ENCODE measurements around the gene PTPN20. TPM values are rescaled to one million over a fixed set of nuclear protein-coding genes. Genes with fewer than 3 reads are reported as not detected.

PTPN20 gene
- total RNA-seq, 1 donor from 2014 or later = not detected

GRCh38 chr10:47033081-47033480, 121.9 kb downstream of the PTPN20 start:
- peaks cover 9% of the 10 kb centered on the region for H3K27me3 Mint-ChIP-seq (ENCODE audit: unreplicated experiment)
- TF ChIP-seq CTCF (IDR thresholded peaks at IDR 0.05) = no peak
- no peak for DNase-seq (ENCODE audit: extremely low spot score, unreplicated experiment)
- H3K4me3 Mint-ChIP-seq (ENCODE audit: unreplicated experiment) = no peak overlapping the region
- H3K36me3 Mint-ChIP-seq (ENCODE audit: unreplicated experiment) = no peaks in the 10 kb centered on the region
- no peaks in the 10 kb centered on the region for H3K4me1 Mint-ChIP-seq (ENCODE audit: unreplicated experiment)
- no peaks in the 10 kb centered on the region for H3K9me3 Mint-ChIP-seq (ENCODE audit: unreplicated experiment)
- no peak overlapping the region for H3K27ac Mint-ChIP-seq (ENCODE audit: unreplicated experiment)

- Mint-ChIP-seq H3K9me3 (ENCODE audit: unreplicated experiment) (no peaks in the 10 kb centered on the region), H3K4me1 (ENCODE audit: unreplicated experiment) (no peaks in the 10 kb centered on the region), H3K27me3 (ENCODE audit: unreplicated experiment) (peaks cover 9% of the 10 kb centered on the region), H3K27ac (ENCODE audit: unreplicated experiment) (no peak overlapping the region), H3K4me3 (ENCODE audit: unreplicated experiment) (no peak overlapping the region), H3K36me3 (ENCODE audit: unreplicated experiment) (no peaks in the 10 kb centered on the region)
- no peak for DNase-seq (ENCODE audit: extremely low spot score, unreplicated experiment)
- TF ChIP-seq CTCF (IDR thresholded peaks at IDR 0.05) = no peak
These were observed 122.5 kb downstream of the PTPN20 start for GRCh38 chr10:47033541-47034270.

- no peaks in the 10 kb centered on the region for H3K36me3 Mint-ChIP-seq (ENCODE audit: unreplicated experiment)
- DNase-seq (ENCODE audit: extremely low spot score, unreplicated experiment) = no peak
- no peak overlapping the region for H3K27ac Mint-ChIP-seq (ENCODE audit: unreplicated experiment)
- H3K4me1 Mint-ChIP-seq (ENCODE audit: unreplicated experiment) = no peaks in the 10 kb centered on the region
- peaks cover 13% of the 10 kb centered on the region for H3K27me3 Mint-ChIP-seq (ENCODE audit: unreplicated experiment)
- no peak overlapping the region for H3K4me3 Mint-ChIP-seq (ENCODE audit: unreplicated experiment)
- H3K9me3 Mint-ChIP-seq (ENCODE audit: unreplicated experiment) = no peaks in the 10 kb centered on the region
- no peak for TF ChIP-seq CTCF (IDR thresholded peaks at IDR 0.05)
These were observed 123.3 kb downstream of the PTPN20 start for GRCh38 chr10:47034441-47035051.

- no peaks in the 10 kb centered on the region for H3K36me3 Mint-ChIP-seq (ENCODE audit: unreplicated experiment)
- H3K4me3 Mint-ChIP-seq (ENCODE audit: unreplicated experiment) = no peak overlapping the region
- H3K27me3 Mint-ChIP-seq (ENCODE audit: unreplicated experiment) = peaks cover 13% of the 10 kb centered on the region
- H3K9me3 Mint-ChIP-seq (ENCODE audit: unreplicated experiment) = no peaks in the 10 kb centered on the region
- no peaks in the 10 kb centered on the region for H3K4me1 Mint-ChIP-seq (ENCODE audit: unreplicated experiment)
- no peak for TF ChIP-seq CTCF (IDR thresholded peaks at IDR 0.05)
- no peak for DNase-seq (ENCODE audit: extremely low spot score, unreplicated experiment)
- no peak overlapping the region for H3K27ac Mint-ChIP-seq (ENCODE audit: unreplicated experiment)
These were observed 124.1 kb downstream of the PTPN20 start for GRCh38 chr10:47035171-47035818.

GRCh38 chr10:47035819-47036337, 124.7 kb downstream of the PTPN20 start:
- Mint-ChIP-seq H3K27ac (ENCODE audit: unreplicated experiment) (no peak overlapping the region), H3K4me3 (ENCODE audit: unreplicated experiment) (no peak overlapping the region), H3K9me3 (ENCODE audit: unreplicated experiment) (no peaks in the 10 kb centered on the region), H3K4me1 (ENCODE audit: unreplicated experiment) (no peaks in the 10 kb centered on the region), H3K27me3 (ENCODE audit: unreplicated experiment) (peaks cover 15% of the 10 kb centered on the region), H3K36me3 (ENCODE audit: unreplicated experiment) (no peaks in the 10 kb centered on the region)
- TF ChIP-seq CTCF (IDR thresholded peaks at IDR 0.05) = no peak
- DNase-seq (ENCODE audit: extremely low spot score, unreplicated experiment) = no peak

Data from osteocyte (in vitro differentiated cells).